RWPE2 (cell line): Measurements from ENCODE around the gene IRF2BP2.

ENCODE experiments used
- ATAC-seq: fragments of 200-7000 bp; cut with Tn5 transposase; 3 replicates; pipeline ENCODE4 v1.9.1; 2021; ENCODE audit warnings: low read depth
- DNase-seq: peaks from one replicate; pipeline ENCODE4 v3.0.0-alpha.2; 2020; ENCODE audit warnings: low spot score
- H3K27ac ChIP-seq: fragments of 450-650 bp; 2 replicates; pipeline ENCODE4 v1.5.1; 2017; ENCODE audit warnings: mild to moderate bottlenecking; ENCODE audit not compliant: poor library complexity, severe bottlenecking
- H3K27me3 ChIP-seq: fragments of 250-450 bp; sonication (Bioruptor Pico); 2 replicates; pipeline ENCODE4 v1.5.1; 2021; ENCODE audit warnings: mild to moderate bottlenecking, moderate library complexity; ENCODE audit not compliant: insufficient read depth, poor library complexity, severe bottlenecking
- H3K36me3 ChIP-seq: fragments of 250-450 bp; sonication (Bioruptor Pico); 2 replicates; pipeline ENCODE4 v1.5.1; 2020; ENCODE audit warnings: low read depth, mild to moderate bottlenecking, moderate library complexity
- H3K4me1 ChIP-seq: fragments of 250-450 bp; sonication (Bioruptor Pico); 2 replicates; pipeline ENCODE4 v1.5.1; 2021; ENCODE audit warnings: mild to moderate bottlenecking, moderate library complexity; ENCODE audit not compliant: insufficient read depth, poor library complexity, severe bottlenecking
- H3K4me3 ChIP-seq: fragments of 250-450 bp; sonication (Bioruptor Pico); 2 replicates; pipeline ENCODE4 v1.5.1; 2021; ENCODE audit warnings: mild to moderate bottlenecking, moderate library complexity; ENCODE audit not compliant: severe bottlenecking
- H3K9me3 ChIP-seq: fragments of 250-450 bp; sonication (Bioruptor Pico); 2 replicates; pipeline ENCODE4 v1.5.1; 2021; ENCODE audit warnings: mild to moderate bottlenecking, moderate library complexity; ENCODE audit not compliant: severe bottlenecking
- CTCF ChIP-seq: fragments of 450-650 bp; IDR thresholded peaks from one replicate; pipeline ENCODE4 v1.5.1; 2017; ENCODE audit warnings: mild to moderate bottlenecking, moderate library complexity; ENCODE audit not compliant: poor library complexity, severe bottlenecking

The IRF2BP2 gene

GRCh38 chr1:234585330-234586055 is 24.5 kb downstream of the IRF2BP2 start:
- H3K4me1 ChIP-seq: peaks cover 9% of the 10 kb centered on the region
- ATAC-seq (no peak), DNase-seq (no peak)
- no peaks in the 10 kb centered on the region for H3K27me3 ChIP-seq
- no peaks in the 10 kb centered on the region for H3K36me3 ChIP-seq
- no peak for TF ChIP-seq CTCF
- no peak overlapping the region for H3K4me3 ChIP-seq
- no peaks in the 10 kb centered on the region for H3K9me3 ChIP-seq
- no peak overlapping the region for H3K27ac ChIP-seq

GRCh38 chr1:234584926-234585325 is 25.1 kb downstream of the IRF2BP2 start:
- ATAC-seq (no peak), DNase-seq (no peak)
- Histone ChIP-seq H3K27ac (no peak overlapping the region), H3K27me3 (no peaks in the 10 kb centered on the region), H3K4me1 (peaks cover 9% of the 10 kb centered on the region), H3K4me3 (no peak overlapping the region), H3K9me3 (no peaks in the 10 kb centered on the region), H3K36me3 (no peaks in the 10 kb centered on the region)
- no peak for TF ChIP-seq CTCF

GRCh38 chr1:234584420-234584805 is 25.6 kb downstream of the IRF2BP2 start:
- ATAC-seq: no peak
- H3K27me3 ChIP-seq: no peaks in the 10 kb centered on the region
- no peak overlapping the region for H3K27ac ChIP-seq
- H3K9me3 ChIP-seq: no peaks in the 10 kb centered on the region
- no peak overlapping the region for H3K4me3 ChIP-seq
- H3K36me3 ChIP-seq: no peaks in the 10 kb centered on the region
- no peak for DNase-seq
- peaks cover 5% of the 10 kb centered on the region for H3K4me1 ChIP-seq
- TF ChIP-seq CTCF: no peak

DNA sequence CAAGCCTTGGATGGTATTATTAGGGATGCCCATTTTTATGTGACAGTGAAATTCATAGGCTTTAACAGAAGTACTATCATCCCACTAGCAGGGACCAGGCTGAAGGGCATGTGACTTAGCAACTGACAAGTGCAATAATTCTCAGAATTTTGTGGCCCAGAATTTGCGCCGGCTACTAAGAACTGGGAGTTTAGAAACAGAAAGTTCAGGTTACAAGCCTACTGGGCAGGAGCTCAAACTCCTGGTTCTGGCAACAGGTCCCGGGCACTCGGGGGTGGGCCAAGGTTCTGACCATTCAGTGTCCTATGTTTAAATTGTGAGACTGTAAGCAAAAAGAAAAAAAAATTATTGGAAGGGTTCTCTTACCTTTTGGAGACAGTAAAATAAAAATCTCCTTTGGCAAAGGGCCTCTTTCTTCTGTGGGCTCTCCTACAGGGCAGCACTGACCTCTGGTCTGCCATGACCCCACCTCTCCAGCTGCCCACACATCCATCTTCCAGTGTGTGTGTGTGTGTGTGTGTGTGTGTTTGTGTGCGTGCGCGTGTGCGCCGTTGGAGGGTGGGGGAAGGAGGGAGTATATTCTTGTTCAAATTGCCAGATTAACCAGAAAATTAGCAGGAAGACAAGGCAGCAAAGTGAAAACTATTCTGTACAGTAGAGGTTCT is 26.1 kb downstream of the IRF2BP2 start:
- Histone ChIP-seq H3K4me3 (no peak overlapping the region), H3K27me3 (no peaks in the 10 kb centered on the region), H3K9me3 (no peaks in the 10 kb centered on the region), H3K36me3 (no peaks in the 10 kb centered on the region), H3K4me1 (peaks cover under 1% of the 10 kb centered on the region), H3K27ac (no peak overlapping the region)
- TF ChIP-seq CTCF: no peak
- DNase-seq (no peak), ATAC-seq (no peak)
